Panc1 (cell line): ENCODE results near the gene ZNF367.

Source experiments
- POLR2AphosphoS5 ChIP-seq: IDR thresholded peaks from 2 replicates; pipeline ENCODE4 v1.6.1; 2012; ENCODE audit warnings: mild to moderate bottlenecking, low read depth, low read length, moderate library complexity
- TF ChIP-seq, protein P1 (sequence below), 2 experiments: IDR thresholded peaks; 2 replicates each; pipeline ENCODE4 v1.6.1; 2011 to 2012; ENCODE audit warnings: low read depth in 2 of 2, control low read depth in 1 of 2, low read length in 1 of 2, mild to moderate bottlenecking in 1 of 2, moderate library complexity in 1 of 2; ENCODE audit not compliant: insufficient read depth in 1 of 2
- TF ChIP-seq, protein P2 (sequence below): fragments of 450-650 bp; IDR thresholded peaks from 2 replicates; pipeline ENCODE4 v1.5.1; 2017; ENCODE audit warnings: mild to moderate bottlenecking

DNA sequence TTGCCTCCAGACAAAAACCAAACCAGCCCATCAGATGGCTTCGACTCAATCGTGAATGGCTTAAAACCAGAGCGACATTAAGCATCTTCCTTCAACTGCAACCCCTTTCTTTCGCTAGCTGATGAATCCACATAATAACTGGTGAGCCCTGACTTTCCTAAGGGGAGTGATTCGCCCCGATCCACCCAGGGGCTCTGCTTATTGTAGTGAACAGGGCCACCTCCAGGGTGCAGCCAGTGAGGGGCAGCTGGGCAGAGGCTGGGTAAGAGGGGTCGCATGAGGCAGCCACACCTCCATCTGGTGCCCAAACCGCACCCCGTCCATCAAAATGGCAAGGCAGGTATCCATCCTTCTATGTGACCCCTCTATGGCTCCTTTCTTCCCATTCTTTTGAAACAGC, 72.6 kb downstream of the ZNF367 start:
- TF ChIP-seq, protein P1, sequence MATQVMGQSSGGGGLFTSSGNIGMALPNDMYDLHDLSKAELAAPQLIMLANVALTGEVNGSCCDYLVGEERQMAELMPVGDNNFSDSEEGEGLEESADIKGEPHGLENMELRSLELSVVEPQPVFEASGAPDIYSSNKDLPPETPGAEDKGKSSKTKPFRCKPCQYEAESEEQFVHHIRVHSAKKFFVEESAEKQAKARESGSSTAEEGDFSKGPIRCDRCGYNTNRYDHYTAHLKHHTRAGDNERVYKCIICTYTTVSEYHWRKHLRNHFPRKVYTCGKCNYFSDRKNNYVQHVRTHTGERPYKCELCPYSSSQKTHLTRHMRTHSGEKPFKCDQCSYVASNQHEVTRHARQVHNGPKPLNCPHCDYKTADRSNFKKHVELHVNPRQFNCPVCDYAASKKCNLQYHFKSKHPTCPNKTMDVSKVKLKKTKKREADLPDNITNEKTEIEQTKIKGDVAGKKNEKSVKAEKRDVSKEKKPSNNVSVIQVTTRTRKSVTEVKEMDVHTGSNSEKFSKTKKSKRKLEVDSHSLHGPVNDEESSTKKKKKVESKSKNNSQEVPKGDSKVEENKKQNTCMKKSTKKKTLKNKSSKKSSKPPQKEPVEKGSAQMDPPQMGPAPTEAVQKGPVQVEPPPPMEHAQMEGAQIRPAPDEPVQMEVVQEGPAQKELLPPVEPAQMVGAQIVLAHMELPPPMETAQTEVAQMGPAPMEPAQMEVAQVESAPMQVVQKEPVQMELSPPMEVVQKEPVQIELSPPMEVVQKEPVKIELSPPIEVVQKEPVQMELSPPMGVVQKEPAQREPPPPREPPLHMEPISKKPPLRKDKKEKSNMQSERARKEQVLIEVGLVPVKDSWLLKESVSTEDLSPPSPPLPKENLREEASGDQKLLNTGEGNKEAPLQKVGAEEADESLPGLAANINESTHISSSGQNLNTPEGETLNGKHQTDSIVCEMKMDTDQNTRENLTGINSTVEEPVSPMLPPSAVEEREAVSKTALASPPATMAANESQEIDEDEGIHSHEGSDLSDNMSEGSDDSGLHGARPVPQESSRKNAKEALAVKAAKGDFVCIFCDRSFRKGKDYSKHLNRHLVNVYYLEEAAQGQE (IDR thresholded peaks at IDR 0.05; ENCODE audit: insufficient read depth in 1 of 2, low read depth in 2 of 2, low read length in 1 of 2) = no peak
- TF ChIP-seq, protein P2, sequence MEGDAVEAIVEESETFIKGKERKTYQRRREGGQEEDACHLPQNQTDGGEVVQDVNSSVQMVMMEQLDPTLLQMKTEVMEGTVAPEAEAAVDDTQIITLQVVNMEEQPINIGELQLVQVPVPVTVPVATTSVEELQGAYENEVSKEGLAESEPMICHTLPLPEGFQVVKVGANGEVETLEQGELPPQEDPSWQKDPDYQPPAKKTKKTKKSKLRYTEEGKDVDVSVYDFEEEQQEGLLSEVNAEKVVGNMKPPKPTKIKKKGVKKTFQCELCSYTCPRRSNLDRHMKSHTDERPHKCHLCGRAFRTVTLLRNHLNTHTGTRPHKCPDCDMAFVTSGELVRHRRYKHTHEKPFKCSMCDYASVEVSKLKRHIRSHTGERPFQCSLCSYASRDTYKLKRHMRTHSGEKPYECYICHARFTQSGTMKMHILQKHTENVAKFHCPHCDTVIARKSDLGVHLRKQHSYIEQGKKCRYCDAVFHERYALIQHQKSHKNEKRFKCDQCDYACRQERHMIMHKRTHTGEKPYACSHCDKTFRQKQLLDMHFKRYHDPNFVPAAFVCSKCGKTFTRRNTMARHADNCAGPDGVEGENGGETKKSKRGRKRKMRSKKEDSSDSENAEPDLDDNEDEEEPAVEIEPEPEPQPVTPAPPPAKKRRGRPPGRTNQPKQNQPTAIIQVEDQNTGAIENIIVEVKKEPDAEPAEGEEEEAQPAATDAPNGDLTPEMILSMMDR = no peak
- TF ChIP-seq POLR2AphosphoS5 = no peak
